Esophagus squamous epithelium (tissue), 5 donors: ENCODE data around the gene CCDC80. TPM values are rescaled to one million over a fixed set of nuclear protein-coding genes. Genes with fewer than 3 reads are reported as not detected.
A peak's percentile ranks its signal among the peaks of the same experiment; 100 is the strongest.

ENCODE experiments used
- DNase-seq: peaks from one replicate; lab custom pipeline; 2025; lab: John Stamatoyannopoulos, UW
- H3K27ac ChIP-seq, 4 donors: fragments of 200-600 bp; sonication (generic); one replicate each; pipeline ENCODE4 v1.5.1; 2016 to 2019; ENCODE audit warnings: mild to moderate bottlenecking in 1 of 4
- H3K27me3 ChIP-seq, 4 donors: fragments of 200-600 bp; sonication (generic); 1 replicate in 3 of 4; 2 replicates in 1 of 4; pipeline versions ENCODE4 v1.5.1 to v1.6.0; 2017 to 2021; ENCODE audit warnings: antibody characterized with exemption in 1 of 4
- H3K36me3 ChIP-seq, 3 donors: fragments of 200-600 bp; sonication (generic); one replicate each; pipeline ENCODE4 v1.5.1; 2016 to 2019
- H3K4me1 ChIP-seq, 3 donors: fragments of 200-600 bp; sonication (generic); one replicate each; pipeline ENCODE4 v1.5.1; 2017 to 2019
- H3K4me3 ChIP-seq, 4 donors: fragments of 200-600 bp; sonication (generic); 1 replicate in 3 of 4; 2 replicates in 1 of 4; pipeline ENCODE4 v1.5.1; 2016 to 2019; ENCODE audit warnings: mild to moderate bottlenecking in 2 of 4, moderate library complexity in 1 of 4
- H3K9me3 ChIP-seq, 3 donors: fragments of 200-600 bp; sonication (generic); one replicate each; pipeline ENCODE4 v1.5.1; 2016 to 2019
- CTCF ChIP-seq, 6 experiments: fragments of 450-650 bp in 4 of 6; fragments of 200-600 bp in 2 of 6; sonication (generic) in 2 of 6; IDR thresholded peaks; one replicate each; pipeline ENCODE4 v1.5.1; 2016 to 2019; ENCODE audit warnings: antibody characterized with exemption in 6 of 6, mild to moderate bottlenecking in 4 of 6, moderate library complexity in 4 of 6
- POLR2A ChIP-seq, 4 donors: fragments of 450-650 bp; IDR thresholded peaks; one replicate each; pipeline ENCODE4 v1.6.1; 2017; ENCODE audit warnings: antibody characterized with exemption in 4 of 4, mild to moderate bottlenecking in 4 of 4, moderate library complexity in 3 of 4
- WGBS, 2 donors: methylation state at CpG; one replicate each; pipeline ENCODE4 v1.1.5; 2018; 5-methylcytosine and 5-hydroxymethylcytosine counted together
- intact Hi-C: fragments of 100-400 bp; cut with DNase I; formaldehyde crosslinking; loops from one replicate; pipeline ENCODE4 v1.15.0; 2022
- total RNA-seq, 4 donors: library from RNA; depleted of rRNA; stranded (reverse); fragments of >200 nt; gene quantifications; one replicate each; pipeline ENCODE4 v1.1.0, GENCODE V29; 2016
- donor health status: DM: yes; HTN: yes; CAD: no.

The CCDC80 gene
- total RNA-seq, 4 donors from 2014 or later: 2.0 to 69.6 (median 13.1) TPM

DNA sequence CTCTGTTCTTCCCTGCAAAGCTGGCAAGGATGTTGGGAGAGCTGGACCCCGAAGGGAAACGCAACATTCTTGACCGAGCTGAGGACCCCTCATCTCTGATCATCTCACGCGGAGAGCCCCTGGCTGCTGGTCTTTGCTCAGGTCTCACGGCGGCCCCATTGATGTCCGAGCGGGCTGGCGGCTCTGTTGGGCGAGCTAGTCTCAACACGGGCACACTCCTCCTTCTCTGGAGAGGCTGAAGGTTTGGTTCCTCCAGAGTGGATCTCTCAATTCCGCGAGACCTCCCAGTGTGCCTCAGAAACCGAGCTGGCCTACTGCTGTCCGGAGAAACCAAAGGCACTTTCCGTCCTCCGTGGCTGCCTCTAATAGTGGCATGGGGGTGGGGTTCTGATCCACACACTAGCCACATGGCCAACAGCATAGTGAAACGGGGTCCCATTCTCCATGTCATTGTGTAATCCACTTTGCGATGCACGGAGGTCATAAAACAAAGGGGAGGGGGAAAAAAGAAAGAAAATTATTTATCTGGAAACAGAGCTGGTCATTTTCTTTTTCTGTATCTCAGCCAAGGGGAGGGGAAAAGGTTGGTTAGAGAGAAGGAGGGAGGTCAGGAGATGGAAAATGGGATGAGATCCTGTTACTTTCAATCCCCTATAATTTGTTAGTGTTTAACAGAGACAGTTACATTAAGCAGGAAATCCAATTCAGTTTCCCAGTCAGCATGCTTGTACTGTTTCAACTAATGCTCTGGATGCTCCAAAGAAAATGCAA lies 1.3 kb downstream of the CCDC80 start:
- intact Hi-C loops: loop anchor here (5.0 to 10.0 kb wide), 2 partner anchors 173 to 335 kb away; partner anchors contain the start of gene CD200R1
- no peaks in the 10 kb centered on the region for H3K27me3 ChIP-seq
- H3K4me1 ChIP-seq: peaks cover 0 to 72% (median 19%) of the 10 kb centered on the region in 3 donors
- no peaks in the 10 kb centered on the region for H3K36me3 ChIP-seq
- DNase-seq: no peak
- WGBS, 2 donors: 76 to 93% methylated on average over 3 to 4 of the region's 21 CpGs
- H3K27ac ChIP-seq: peak overlapping the region; percentile 34 to 85 (median 82)
- no peaks in the 10 kb centered on the region for H3K9me3 ChIP-seq
- peak overlapping the region in 3 of 4 donors; percentile 43 to 56 (median 45) for H3K4me3 ChIP-seq
- TF ChIP-seq CTCF (IDR thresholded peaks at IDR 0.05): no peak
- TF ChIP-seq POLR2A (IDR thresholded peaks at IDR 0.05): no peak

DNA sequence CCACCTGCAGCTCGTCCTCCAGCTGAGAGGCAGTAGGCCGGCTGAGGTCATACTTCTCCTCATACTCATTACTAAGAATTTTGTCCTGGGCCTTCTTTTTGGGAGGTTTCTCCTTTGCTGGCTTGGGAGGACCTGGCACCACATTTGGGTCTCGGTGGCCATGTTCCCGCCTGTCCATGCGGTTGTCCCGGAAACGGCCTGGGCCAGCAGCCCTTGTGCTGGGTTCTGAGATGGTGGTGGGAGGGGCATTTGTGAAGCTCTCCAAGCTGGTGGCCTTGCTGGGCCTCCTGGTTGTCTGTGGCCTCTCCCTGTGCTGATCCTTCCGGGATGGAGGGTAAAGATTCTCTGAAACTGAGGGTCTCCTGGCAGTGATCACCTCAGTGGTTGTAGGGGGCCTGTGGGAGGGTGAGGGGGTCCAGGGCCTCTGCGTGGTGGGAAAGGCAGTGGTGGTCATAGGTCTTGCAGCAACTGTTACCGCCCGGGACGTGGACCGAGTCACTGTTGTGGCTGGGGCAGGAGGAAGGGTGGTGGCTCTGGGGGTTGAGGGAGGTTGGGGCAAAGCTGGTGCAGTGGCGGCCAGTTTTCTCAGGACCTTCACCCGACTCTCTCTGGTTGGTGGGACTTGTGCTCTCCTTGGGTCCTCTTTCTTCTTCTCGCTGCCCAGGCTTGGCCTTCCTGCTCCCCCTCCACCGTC lies 2.5 kb downstream of the CCDC80 start:
- Histone ChIP-seq H3K9me3 (no peaks in the 10 kb centered on the region), H3K27me3 (no peaks in the 10 kb centered on the region), H3K4me1 (peaks cover 0 to 77% (median 24%) of the 10 kb centered on the region in 3 donors), H3K4me3 (peak overlapping the region in 3 of 4 donors; percentile 43 to 56 (median 45)), H3K27ac (peak overlapping the region in 3 of 4 donors; percentile 80 to 85 (median 83)), H3K36me3 (no peaks in the 10 kb centered on the region)
- no peak for DNase-seq
- 88 to 91% methylated on average over 4 to 13 of the region's 17 CpGs for WGBS, 2 donors
- intact Hi-C loops: no loop called here
- TF ChIP-seq POLR2A (IDR thresholded peaks at IDR 0.05) (no peak), CTCF (IDR thresholded peaks at IDR 0.05) (no peak)

DNA sequence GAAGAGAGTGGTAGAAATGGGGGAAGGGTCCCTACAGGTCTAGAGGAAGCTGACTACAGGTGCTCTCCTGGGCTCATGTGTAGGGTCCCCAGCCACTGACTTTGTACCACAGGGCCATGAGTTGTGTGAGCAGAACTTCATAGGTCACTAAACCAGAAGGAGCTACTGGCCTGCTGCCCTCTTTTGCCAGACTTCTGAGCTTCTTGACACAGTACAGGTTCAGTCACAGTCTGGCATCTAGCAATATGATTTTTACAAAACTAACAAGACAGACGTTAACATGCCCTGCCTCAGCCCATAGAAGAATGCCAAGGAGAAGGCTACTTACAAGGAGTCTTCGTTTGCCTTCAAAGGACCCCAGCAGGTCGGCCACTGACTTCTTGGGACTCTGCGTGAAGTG lies 3.2 kb downstream of the CCDC80 start:
- no peak for DNase-seq
- Histone ChIP-seq H3K36me3 (no peaks in the 10 kb centered on the region), H3K27me3 (no peaks in the 10 kb centered on the region), H3K4me1 (peaks cover 0 to 77% (median 28%) of the 10 kb centered on the region in 3 donors), H3K4me3 (peak overlapping the region in 3 of 4 donors; percentile 22 to 56 (median 43)), H3K27ac (peak overlapping the region; percentile 3 to 85 (median 80)), H3K9me3 (no peaks in the 10 kb centered on the region)
- TF ChIP-seq CTCF (IDR thresholded peaks at IDR 0.05) (no peak), POLR2A (IDR thresholded peaks at IDR 0.05) (no peak)
- intact Hi-C loops: no loop called here
- 67 to 72% methylated on average over 4 of the region's 4 CpGs for WGBS, 2 donors

DNA sequence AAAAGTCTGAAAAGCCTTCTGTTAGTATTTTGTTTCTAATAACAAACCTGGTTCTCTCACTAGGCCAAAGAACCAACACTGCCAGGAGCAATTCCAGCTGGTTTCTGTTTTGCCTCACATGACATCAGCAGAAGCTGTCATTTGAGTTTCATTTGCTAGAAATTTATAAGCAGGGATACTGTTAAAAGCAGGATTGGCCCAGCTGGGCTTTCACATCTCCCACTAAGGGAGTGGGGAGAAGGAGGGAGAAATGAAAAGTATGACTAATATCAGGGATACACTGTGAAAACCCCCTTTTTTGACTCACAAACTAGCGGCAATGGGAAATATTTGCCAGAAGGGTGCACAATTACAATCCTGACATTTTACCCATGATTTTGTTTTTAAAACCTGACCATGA lies 5.3 kb downstream of the CCDC80 start:
- H3K36me3 ChIP-seq: no peaks in the 10 kb centered on the region
- no peak for DNase-seq
- 21 to 40% methylated on average over 1 of the region's 1 CpG for WGBS, 2 donors
- H3K9me3 ChIP-seq: no peaks in the 10 kb centered on the region
- H3K4me3 ChIP-seq: peak overlapping the region in 2 of 4 donors; percentile 43 to 56
- H3K4me1 ChIP-seq: peaks cover 0 to 70% (median 25%) of the 10 kb centered on the region in 3 donors
- intact Hi-C loops: no loop called here
- peak overlapping the region in 3 of 4 donors; percentile 80 to 85 (median 80) for H3K27ac ChIP-seq
- no peaks in the 10 kb centered on the region for H3K27me3 ChIP-seq
- no peak for TF ChIP-seq POLR2A (IDR thresholded peaks at IDR 0.05)
- no peak for TF ChIP-seq CTCF (IDR thresholded peaks at IDR 0.05)
